GM23338 (cell line): ENCODE data around the gene CD9. TPM values are rescaled to one million over a fixed set of nuclear protein-coding genes. Genes with fewer than 3 reads are reported as not detected.
"Not testable (repeated sequence)": the region's sequence is repeated elsewhere in the genome, so short reads cannot be mapped to it uniquely, and the experiment has no call there.

Source experiments
- ATAC-seq: fragments of 200-7000 bp; cut with Tn5 transposase; 3 replicates; pipeline ENCODE4 v1.9.1; 2020
- DNase-seq: peaks from one replicate; pipeline ENCODE4 v3.0.0-alpha.2; 2015; ENCODE audit warnings: low spot score
- H2AFZ ChIP-seq: fragments of 200-600 bp; sonication (generic); 2 replicates; pipeline ENCODE4 v1.8.0; 2016; ENCODE audit warnings: antibody characterized with exemption, mild to moderate bottlenecking, moderate library complexity
- H3F3A ChIP-seq: fragments of 200-600 bp; sonication (generic); replicated peaks from 2 replicates; pipeline ENCODE4 v1.8.0; 2017; ENCODE audit warnings: antibody characterized with exemption, mixed run types, low read depth
- H3K27ac ChIP-seq: fragments of 200-600 bp; sonication (generic); 2 replicates; pipeline ENCODE4 v1.6.1; 2016; ENCODE audit warnings: low read depth
- H3K27me3 ChIP-seq: fragments of 200-600 bp; sonication (generic); 2 replicates; pipeline ENCODE4 v1.8.0; 2016; ENCODE audit warnings: mild to moderate bottlenecking, mixed run types, moderate library complexity; ENCODE audit not compliant: insufficient read depth
- H3K36me3 ChIP-seq: fragments of 200-600 bp; sonication (generic); 2 replicates; pipeline ENCODE4 v1.8.0; 2016; ENCODE audit warnings: mild to moderate bottlenecking; ENCODE audit not compliant: insufficient read depth
- H3K4me1 ChIP-seq: fragments of 200-600 bp; sonication (generic); 2 replicates; pipeline ENCODE4 v1.8.0; 2016; ENCODE audit warnings: mild to moderate bottlenecking, moderate library complexity; ENCODE audit not compliant: insufficient read depth
- H3K4me2 ChIP-seq: fragments of 200-600 bp; sonication (generic); 2 replicates; pipeline ENCODE4 v1.7.1; 2017; ENCODE audit warnings: mixed run types
- H3K4me3 ChIP-seq: fragments of 200-600 bp; sonication (generic); 2 replicates; pipeline ENCODE4 v1.6.1; 2016; ENCODE audit warnings: mixed run types
- H3K79me2 ChIP-seq: fragments of 200-600 bp; sonication (generic); replicated peaks from 2 replicates; pipeline ENCODE4 v1.8.0; 2017; ENCODE audit warnings: mild to moderate bottlenecking; ENCODE audit not compliant: insufficient read depth
- H3K9me2 ChIP-seq: fragments of 200-600 bp; sonication (generic); 2 replicates; pipeline ENCODE4 v1.8.0; 2017; ENCODE audit not compliant: insufficient read depth
- H4K20me1 ChIP-seq: fragments of 200-600 bp; sonication (generic); replicated peaks from 2 replicates; pipeline ENCODE4 v1.8.0; 2017; ENCODE audit warnings: mild to moderate bottlenecking; ENCODE audit not compliant: insufficient read depth
- H3K27ac Mint-ChIP-seq: 2 replicates; pipeline ENCODE4 v1.8.0; 2020; ENCODE audit warnings: inconsistent platforms, mild to moderate bottlenecking, moderate library complexity, mixed read lengths
- H3K27me3 Mint-ChIP-seq: 3 replicates; pipeline ENCODE4 v1.8.0; 2022; ENCODE audit warnings: low read depth, mild to moderate bottlenecking, moderate library complexity, mixed read lengths, inconsistent platforms; ENCODE audit not compliant: insufficient read depth, poor library complexity
- H3K36me3 Mint-ChIP-seq: 3 replicates; pipeline ENCODE4 v1.8.0; 2021; ENCODE audit warnings: low read depth, mild to moderate bottlenecking, inconsistent platforms, moderate library complexity, mixed read lengths
- H3K4me1 Mint-ChIP-seq: 3 replicates; pipeline ENCODE4 v1.8.0; 2020; ENCODE audit warnings: mild to moderate bottlenecking, inconsistent platforms, mixed read lengths
- H3K4me3 Mint-ChIP-seq: 3 replicates; pipeline ENCODE4 v1.8.0; 2021; ENCODE audit warnings: moderate library complexity, mild to moderate bottlenecking, inconsistent platforms, mixed read lengths
- H3K9me3 Mint-ChIP-seq: 3 replicates; pipeline ENCODE4 v1.8.0; 2020; ENCODE audit warnings: moderate library complexity, mild to moderate bottlenecking, inconsistent platforms, mixed read lengths
- EZH2 ChIP-seq: fragments of 200-600 bp; sonication (generic); IDR thresholded peaks from one replicate; pipeline ENCODE4 v1.8.0; 2017; ENCODE audit warnings: antibody characterized with exemption, mild to moderate bottlenecking, low read depth; ENCODE audit not compliant: unreplicated experiment
- ZNF331 ChIP-seq: fragments of 250-450 bp; sonication (Bioruptor Pico); IDR thresholded peaks from 2 replicates; pipeline ENCODE4 v1.5.0; 2020; ENCODE audit warnings: low read depth, mild to moderate bottlenecking, moderate library complexity
- polyA plus RNA-seq: library from polyadenylated mRNA; unstranded; fragments of >200 nt; fragmentation: Nextera tagmentation; extraction: Ambion mirVana; gene quantifications from 2 replicates; pipeline ENCODE4 v1.2.1, GENCODE V29; 2016
- total RNA-seq: library from RNA; depleted of rRNA; stranded (reverse); fragments of >200 nt; shearing (Covaris generic); gene quantifications from 2 replicates; pipeline ENCODE4 v1.2.3, GENCODE V29; 2014

Gene CD9
- total and polyA plus RNA-seq, 2 experiments from 2014 or later = 222 to 251 TPM

DNA sequence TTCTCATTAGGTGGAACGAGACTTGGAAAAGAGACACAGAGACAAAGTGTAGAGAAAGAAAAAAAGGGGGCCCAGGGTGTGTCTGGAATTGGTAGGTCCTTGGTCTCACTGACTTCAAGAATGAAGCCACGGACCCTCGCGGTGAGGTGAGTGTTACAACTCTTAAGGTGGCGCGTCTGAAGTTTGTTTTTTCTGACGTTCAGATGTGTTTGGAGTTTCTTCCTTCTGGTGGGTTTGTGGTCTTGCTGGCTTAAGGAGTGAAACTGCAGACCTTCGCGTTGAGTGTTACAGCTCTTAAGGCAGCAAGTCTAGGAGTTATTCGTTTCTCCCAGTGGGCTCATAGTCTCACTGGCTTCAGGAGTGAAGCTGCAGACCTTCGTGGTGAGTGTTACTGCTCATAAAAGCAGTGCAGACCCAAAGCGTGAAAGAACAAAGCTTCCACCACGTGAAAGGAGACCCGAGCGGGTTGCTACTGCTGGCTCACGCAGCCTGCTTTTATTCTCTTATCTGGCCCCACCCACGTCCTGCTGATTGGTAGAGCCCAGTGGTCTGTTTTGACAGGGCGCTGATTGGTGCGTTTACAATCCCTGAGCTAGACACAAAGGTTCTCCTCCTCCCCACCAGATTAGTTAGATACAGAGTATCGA lies 10.1 kb upstream of the CD9 start:
- not testable (repeated sequence) for H3K27ac Mint-ChIP-seq, ATAC-seq, H3F3A ChIP-seq

DNA sequence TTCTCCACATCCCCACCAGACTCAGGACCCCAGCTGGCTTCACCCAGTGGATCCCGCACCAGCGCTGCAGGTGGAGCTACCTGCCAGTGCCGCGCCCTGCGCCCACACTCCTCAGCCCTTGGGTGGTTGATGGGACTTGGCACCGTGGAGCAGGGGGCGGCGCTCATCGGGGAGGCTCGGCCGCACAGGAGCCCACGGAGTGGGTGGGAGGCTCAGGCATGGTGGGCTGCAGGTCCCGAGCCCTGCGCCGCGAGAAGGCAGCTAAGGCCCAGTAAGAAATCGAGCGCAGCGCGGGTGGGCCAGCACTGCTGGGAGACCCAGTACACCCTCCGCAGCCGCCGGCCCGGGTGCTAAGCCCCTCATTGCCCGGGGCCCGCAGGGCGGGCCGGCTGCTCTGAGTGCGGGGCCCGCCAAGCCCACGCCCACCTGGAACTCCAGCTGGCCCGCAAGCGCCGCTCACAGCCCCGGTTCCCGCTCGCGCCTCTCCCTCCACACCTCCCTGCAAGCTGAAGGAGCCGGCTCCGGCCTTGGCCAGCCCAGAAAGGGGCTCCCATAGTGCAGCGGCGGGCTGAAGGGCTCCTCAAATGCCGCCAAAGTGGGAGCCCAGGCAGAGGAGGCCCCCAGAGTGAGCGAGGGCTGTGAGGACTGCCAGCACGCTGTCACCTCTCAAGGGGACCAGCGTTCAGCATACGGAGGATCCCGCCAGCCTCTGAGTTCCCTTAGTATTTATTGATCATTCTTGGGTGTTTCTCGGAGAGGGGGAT lies 9.3 kb upstream of the CD9 start:
- H3K79me2 ChIP-seq, H3K4me3 Mint-ChIP-seq, H3K27ac ChIP-seq, H3K4me3 ChIP-seq, H2AFZ ChIP-seq, H3K4me2 ChIP-seq, H3K27me3 ChIP-seq, H3K27ac Mint-ChIP-seq, H3K36me3 Mint-ChIP-seq, H4K20me1 ChIP-seq, H3K9me3 Mint-ChIP-seq, ATAC-seq, H3F3A ChIP-seq, DNase-seq, H3K36me3 ChIP-seq, H3K9me2 ChIP-seq: not testable (repeated sequence)
- peaks cover 11% of the 10 kb centered on the region for H3K4me1 ChIP-seq
- Mint-ChIP-seq H3K4me1 (peaks cover 33% of the 10 kb centered on the region), H3K27me3 (peaks cover 12% of the 10 kb centered on the region)

More for the DNA sequence above, 10.1 kb upstream of the CD9 start:
- H3K4me1 Mint-ChIP-seq = peaks cover 25% of the 10 kb centered on the region
- H3K4me3 Mint-ChIP-seq, H3K4me3 ChIP-seq, H3K27me3 ChIP-seq, DNase-seq, H3K9me3 Mint-ChIP-seq, H3K36me3 Mint-ChIP-seq, H4K20me1 ChIP-seq, H3K36me3 ChIP-seq, H3K79me2 ChIP-seq, H3K27ac ChIP-seq, H2AFZ ChIP-seq, H3K4me1 ChIP-seq, H3K9me2 ChIP-seq, H3K4me2 ChIP-seq: not testable (repeated sequence)
- H3K27me3 Mint-ChIP-seq = peaks cover 12% of the 10 kb centered on the region

DNA sequence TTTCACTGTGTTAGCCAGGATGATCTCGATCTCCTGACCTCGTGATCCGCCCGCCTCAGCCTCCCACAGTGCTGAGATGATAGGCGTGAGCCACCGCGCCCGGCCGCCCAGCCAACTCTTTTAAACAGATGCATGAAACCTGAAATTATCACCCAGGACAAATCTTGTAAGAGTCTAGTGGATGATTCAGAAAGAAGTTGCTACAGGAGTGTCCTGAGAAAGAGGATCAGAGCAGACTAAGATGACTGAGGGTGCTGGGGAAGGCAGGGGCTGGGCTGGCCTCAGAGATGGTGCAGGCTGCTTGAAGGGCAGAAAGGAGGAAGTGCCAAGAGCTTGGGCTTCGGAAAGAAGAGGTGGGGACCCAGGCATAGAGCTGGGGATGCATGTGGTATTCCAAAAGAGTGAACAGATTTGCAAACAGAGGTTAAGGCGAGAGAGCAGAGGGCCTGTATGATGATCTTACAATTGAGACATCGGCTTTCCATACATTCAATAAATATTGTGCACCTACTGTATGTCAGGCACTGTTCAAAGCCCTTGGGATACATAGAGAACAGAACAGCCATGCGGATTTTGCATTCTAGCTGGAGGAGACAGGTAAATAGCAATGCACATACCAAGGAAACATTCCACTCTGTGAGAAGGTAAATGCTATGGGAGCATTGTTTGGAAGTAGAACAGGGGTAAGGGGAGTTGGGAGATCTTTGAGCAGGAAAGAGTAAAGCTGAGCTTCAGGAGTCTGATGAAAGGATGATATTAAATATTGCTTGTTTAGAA lies 7.4 kb upstream of the CD9 start:
- Histone ChIP-seq H3K4me2 (no peak overlapping the region), H4K20me1 (no peaks in the 10 kb centered on the region), H3K4me3 (no peak overlapping the region), H3K79me2 (no peaks in the 10 kb centered on the region), H3F3A (no peaks in the 10 kb centered on the region), H3K36me3 (no peaks in the 10 kb centered on the region), H3K27ac (no peak overlapping the region), H3K4me1 (peaks cover 23% of the 10 kb centered on the region), H2AFZ (no peak overlapping the region), H3K27me3 (no peaks in the 10 kb centered on the region), H3K9me2 (no peaks in the 10 kb centered on the region)
- Mint-ChIP-seq H3K36me3 (no peaks in the 10 kb centered on the region), H3K4me1 (peaks cover 41% of the 10 kb centered on the region), H3K4me3 (no peak overlapping the region; the same call in 2 of the 3 replicates), H3K27ac (no peak overlapping the region; the same call in 1 of the 2 replicates), H3K9me3 (no peaks in the 10 kb centered on the region; the same call in 2 of the 3 replicates), H3K27me3 (peaks cover 15% of the 10 kb centered on the region)
- no peak for DNase-seq
- no peak for TF ChIP-seq ZNF331 (CRISPR knock-in tag)
- TF ChIP-seq EZH2 = no peak
- ATAC-seq = no peak
